ENCODE measurements around the gene MRPL14. TPM values are rescaled to one million over a fixed set of nuclear protein-coding genes. Genes with fewer than 3 reads are reported as not detected.

MRPL14 gene
- total RNA-seq, 1 experiment from 2014 or later, result 58.8 TPM

DNA sequence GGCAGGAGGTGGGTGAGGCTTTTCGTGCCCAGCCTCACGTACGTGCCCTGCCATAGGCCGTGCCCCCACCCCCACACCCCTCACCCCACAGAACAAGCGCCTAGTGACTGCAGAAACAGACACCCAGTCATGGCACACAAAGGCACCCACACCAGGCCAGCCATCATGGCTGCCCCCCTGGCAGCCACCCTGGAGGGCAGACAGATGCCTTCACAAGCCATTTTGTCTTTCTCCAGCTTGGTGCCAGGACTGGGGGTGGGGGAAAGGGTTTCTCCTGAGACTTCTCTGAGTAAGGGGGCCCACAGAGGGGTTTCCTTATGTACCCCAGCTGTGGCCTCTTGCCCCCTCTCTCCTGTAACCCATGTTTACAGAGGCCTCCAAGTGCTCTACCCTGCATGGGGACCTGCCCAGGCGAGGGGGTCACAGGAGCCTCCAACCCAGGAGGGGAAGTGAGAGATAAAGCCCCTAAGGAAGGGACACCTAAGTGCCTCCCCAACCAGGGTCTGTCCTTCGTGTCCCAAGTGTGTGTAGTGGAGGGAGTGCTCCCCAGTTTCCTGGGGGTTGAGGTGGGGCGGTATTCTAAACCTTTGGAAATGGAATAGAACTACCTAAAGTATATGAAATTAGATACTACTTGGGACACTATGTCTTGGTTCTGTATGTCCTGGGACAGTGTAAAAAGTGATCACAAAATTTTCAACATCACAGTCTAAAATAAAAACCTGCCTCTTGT, 49.9 kb downstream of the MRPL14 start:
- Histone ChIP-seq H3K9me3 (replicated peaks) (no peaks in the 10 kb centered on the region), H3K36me3 (no peaks in the 10 kb centered on the region), H3K4me3 (no peak overlapping the region), H3K27ac (no peak overlapping the region), H3K4me1 (peaks cover 8% of the 10 kb centered on the region; the same call in 1 of the 2 replicates), H3K27me3 (no peaks in the 10 kb centered on the region)
- no peak for DNase-seq

- H3K4me1 ChIP-seq, result peaks cover 9% of the 10 kb centered on the region
- H3K27ac ChIP-seq, result no peak overlapping the region
- H3K4me3 ChIP-seq, result no peak overlapping the region
- DNase-seq, result no peak
- no peaks in the 10 kb centered on the region for H3K36me3 ChIP-seq
- no peaks in the 10 kb centered on the region for H3K9me3 ChIP-seq (replicated peaks)
- no peaks in the 10 kb centered on the region for H3K27me3 ChIP-seq
These were observed 50.7 kb downstream of the MRPL14 start for GRCh38 chr6:44076356-44077213.

DNA sequence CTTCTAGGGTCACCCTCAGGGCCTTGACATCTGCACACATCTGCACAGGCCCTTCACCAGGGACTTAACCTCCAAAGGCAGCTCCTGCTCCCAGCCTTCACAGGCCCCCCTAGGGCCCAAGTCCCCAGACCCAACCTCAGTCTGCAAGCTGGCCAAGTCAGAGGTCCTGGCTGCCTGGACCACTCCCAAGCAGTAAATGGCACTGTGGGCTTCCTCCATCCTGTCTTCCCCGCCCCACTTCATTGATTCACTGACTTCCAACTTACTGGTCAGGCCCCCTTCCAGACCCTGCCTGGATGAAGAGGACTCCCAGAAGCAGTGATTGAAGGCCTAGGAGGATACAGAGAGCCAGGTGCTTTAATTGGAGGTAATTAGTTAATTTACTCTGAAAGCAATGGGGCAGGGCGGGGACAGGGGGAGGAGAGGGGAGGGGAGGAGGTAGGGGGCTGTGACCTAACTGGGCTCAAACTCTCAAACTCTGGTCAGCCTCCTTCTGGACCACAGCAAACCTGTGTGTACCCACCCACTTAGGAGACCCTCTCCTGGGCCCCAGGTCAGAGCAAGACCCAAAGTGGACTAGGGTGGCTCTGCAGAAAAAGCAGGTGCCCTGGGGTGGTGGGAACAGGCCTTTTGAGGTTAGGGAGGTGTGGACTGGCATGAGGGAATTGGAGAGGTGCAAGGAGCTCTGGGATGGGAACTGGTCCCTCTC, 51.5 kb downstream of the MRPL14 start:
- H3K4me1 ChIP-seq, result peaks cover 9% of the 10 kb centered on the region
- H3K36me3 ChIP-seq, result no peaks in the 10 kb centered on the region
- no peak overlapping the region for H3K27ac ChIP-seq
- no peaks in the 10 kb centered on the region for H3K27me3 ChIP-seq
- no peak for DNase-seq
- no peaks in the 10 kb centered on the region for H3K9me3 ChIP-seq (replicated peaks)
- H3K4me3 ChIP-seq, result no peak overlapping the region

GRCh38 chr6:44074813-44075646, 52.2 kb downstream of the MRPL14 start:
- H3K9me3 ChIP-seq (replicated peaks), result no peaks in the 10 kb centered on the region
- no peak overlapping the region for H3K4me3 ChIP-seq
- H3K27me3 ChIP-seq, result no peaks in the 10 kb centered on the region
- peaks cover 9% of the 10 kb centered on the region for H3K4me1 ChIP-seq
- H3K36me3 ChIP-seq, result no peaks in the 10 kb centered on the region
- no peak for DNase-seq
- H3K27ac ChIP-seq, result no peak overlapping the region

- no peak overlapping the region for H3K4me3 ChIP-seq
- DNase-seq, result peak; percentile 75 to 92
These were observed 52.8 kb downstream of the MRPL14 start for GRCh38 chr6:44074439-44074812.

DNA sequence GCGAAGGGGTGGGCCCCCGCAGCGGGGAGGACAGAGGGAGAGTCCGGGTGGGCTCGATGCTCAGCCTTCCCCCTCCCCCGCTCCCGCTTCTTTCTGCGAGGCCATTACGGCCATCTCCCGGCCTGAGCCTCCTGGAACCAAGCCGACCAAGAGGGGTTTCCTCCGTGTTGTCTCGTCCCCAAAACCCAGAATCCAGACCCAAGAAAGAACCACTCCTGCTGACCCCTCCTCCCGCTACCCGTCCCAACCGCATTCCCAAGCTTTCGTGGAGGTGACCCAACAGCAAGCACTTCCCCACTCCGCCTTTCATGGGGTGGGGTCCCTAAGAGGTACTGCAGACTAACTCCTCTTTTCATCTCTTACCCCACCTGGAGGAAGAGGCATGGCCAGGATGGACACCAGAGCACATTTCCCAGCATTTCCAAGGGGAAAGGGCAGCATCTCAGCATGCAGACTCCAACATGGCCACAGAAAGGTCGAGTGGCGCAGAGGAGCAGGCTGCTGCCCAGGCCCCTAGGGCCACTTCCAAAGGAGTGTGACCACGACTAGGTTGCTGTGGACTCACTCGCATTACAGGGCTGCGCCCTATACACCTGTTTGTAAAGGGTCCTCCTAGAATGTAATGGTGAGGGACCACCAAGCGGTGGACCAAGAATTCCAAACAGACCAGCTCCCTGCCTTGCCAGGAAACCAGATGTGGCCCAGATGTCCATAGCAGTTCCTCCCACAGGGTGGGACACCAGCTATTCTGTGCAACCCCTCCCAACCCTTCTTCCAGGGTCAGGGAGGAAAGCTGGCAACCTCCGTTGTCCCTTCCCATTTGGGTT, 53.4 kb downstream of the MRPL14 start:
- Histone ChIP-seq H3K27me3 (no peaks in the 10 kb centered on the region), H3K36me3 (no peaks in the 10 kb centered on the region), H3K9me3 (replicated peaks) (no peaks in the 10 kb centered on the region), H3K4me1 (peaks cover 9% of the 10 kb centered on the region), H3K4me3 (peak overlapping the region; percentile 58), H3K27ac (peak overlapping the region; percentile 22; the same call in 1 of the 2 replicates)
- peak; percentile 36 to 56 for DNase-seq

More at GRCh38 chr6:44074439-44074812, 52.8 kb downstream of the MRPL14 start:
- Histone ChIP-seq H3K9me3 (replicated peaks) (no peaks in the 10 kb centered on the region), H3K27ac (no peak overlapping the region), H3K36me3 (no peaks in the 10 kb centered on the region), H3K27me3 (no peaks in the 10 kb centered on the region), H3K4me1 (peaks cover 9% of the 10 kb centered on the region)

- Histone ChIP-seq H3K27me3 (no peaks in the 10 kb centered on the region), H3K4me3 (peak overlapping the region; percentile 58), H3K27ac (peak overlapping the region; percentile 6; the same call in 1 of the 2 replicates), H3K36me3 (no peaks in the 10 kb centered on the region), H3K9me3 (replicated peaks) (no peaks in the 10 kb centered on the region), H3K4me1 (peaks cover 9% of the 10 kb centered on the region)
- DNase-seq, result peak; percentile 91 to 92
These were observed 54.2 kb downstream of the MRPL14 start for GRCh38 chr6:44072959-44073611.

DNA sequence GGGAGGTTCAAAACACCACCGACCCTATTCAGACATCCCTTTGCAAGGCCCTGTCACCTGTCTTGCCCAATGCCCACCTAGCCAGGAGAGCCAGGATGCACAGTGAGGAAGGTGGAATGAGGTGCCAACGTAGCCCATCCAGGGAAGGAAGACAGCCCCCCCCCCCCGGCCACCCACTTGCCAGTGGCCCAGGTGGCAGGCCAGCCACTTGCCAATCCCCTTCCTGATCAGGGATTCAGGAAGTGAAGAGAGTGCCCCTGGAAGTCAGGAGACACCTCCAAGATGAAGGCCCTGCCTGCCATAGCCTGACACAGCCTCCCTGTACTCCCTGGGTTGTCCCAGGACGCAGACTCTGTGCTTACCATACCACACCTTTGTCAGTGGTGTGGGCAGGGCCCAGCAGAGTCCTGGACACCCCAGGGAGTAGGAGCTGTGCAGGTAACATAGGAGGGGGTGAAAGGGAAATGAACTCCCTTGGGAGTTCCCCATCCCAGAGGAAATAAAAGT, 54.7 kb downstream of the MRPL14 start:
- no peak overlapping the region for H3K27ac ChIP-seq
- H3K4me3 ChIP-seq, result peak overlapping the region; percentile 58
- peaks cover 9% of the 10 kb centered on the region for H3K4me1 ChIP-seq
- H3K36me3 ChIP-seq, result no peaks in the 10 kb centered on the region
- no peak for DNase-seq
- H3K27me3 ChIP-seq, result no peaks in the 10 kb centered on the region
- H3K9me3 ChIP-seq (replicated peaks), result no peaks in the 10 kb centered on the region

DNA sequence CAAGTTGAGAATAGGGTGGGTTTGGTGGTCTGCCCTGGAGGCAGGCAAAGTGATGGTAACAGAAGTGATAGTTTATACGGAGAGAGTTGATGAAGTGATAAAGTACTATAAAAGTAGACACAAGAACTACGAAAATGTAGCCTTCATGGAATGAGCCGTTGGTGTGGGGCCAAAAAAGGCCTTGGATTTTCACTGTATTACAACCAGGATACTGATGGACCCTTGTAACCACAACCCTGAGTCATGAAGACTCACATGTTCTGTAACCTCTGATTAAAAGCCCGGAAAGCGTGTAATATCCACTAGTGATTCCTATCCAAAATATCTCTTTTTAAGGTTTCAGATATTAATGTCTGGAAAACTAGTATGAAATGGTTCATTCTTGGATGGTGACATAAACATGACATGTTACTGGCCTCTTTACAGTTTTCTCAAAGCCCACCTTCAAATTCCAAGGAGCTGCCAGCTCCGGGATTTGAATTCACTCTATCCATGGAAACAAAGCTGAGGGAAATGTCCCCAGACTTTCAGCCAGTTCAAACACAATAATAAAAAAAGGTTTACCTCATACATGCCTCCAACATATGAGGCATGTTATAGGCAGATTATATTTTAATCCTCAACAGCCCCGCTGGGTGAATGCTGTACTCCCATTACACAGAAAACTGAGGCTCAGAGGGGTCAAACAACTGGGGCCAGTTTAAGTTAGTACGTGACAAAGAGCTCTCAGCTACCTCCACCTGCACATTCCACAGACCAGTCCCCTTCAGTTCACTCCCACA, 55.4 kb downstream of the MRPL14 start:
- H3K36me3 ChIP-seq, result no peaks in the 10 kb centered on the region
- H3K27me3 ChIP-seq, result no peaks in the 10 kb centered on the region
- DNase-seq, result no peak
- no peak overlapping the region for H3K27ac ChIP-seq
- no peak overlapping the region for H3K4me3 ChIP-seq
- H3K9me3 ChIP-seq (replicated peaks), result no peaks in the 10 kb centered on the region
- H3K4me1 ChIP-seq, result peaks cover 9% of the 10 kb centered on the region

- DNase-seq, result no peak
- Histone ChIP-seq H3K4me1 (peaks cover 11% of the 10 kb centered on the region), H3K9me3 (replicated peaks) (no peaks in the 10 kb centered on the region), H3K27me3 (no peaks in the 10 kb centered on the region), H3K4me3 (no peak overlapping the region), H3K36me3 (no peaks in the 10 kb centered on the region), H3K27ac (no peak overlapping the region)
These were observed 58.5 kb downstream of the MRPL14 start for GRCh38 chr6:44068607-44069296.

DNA sequence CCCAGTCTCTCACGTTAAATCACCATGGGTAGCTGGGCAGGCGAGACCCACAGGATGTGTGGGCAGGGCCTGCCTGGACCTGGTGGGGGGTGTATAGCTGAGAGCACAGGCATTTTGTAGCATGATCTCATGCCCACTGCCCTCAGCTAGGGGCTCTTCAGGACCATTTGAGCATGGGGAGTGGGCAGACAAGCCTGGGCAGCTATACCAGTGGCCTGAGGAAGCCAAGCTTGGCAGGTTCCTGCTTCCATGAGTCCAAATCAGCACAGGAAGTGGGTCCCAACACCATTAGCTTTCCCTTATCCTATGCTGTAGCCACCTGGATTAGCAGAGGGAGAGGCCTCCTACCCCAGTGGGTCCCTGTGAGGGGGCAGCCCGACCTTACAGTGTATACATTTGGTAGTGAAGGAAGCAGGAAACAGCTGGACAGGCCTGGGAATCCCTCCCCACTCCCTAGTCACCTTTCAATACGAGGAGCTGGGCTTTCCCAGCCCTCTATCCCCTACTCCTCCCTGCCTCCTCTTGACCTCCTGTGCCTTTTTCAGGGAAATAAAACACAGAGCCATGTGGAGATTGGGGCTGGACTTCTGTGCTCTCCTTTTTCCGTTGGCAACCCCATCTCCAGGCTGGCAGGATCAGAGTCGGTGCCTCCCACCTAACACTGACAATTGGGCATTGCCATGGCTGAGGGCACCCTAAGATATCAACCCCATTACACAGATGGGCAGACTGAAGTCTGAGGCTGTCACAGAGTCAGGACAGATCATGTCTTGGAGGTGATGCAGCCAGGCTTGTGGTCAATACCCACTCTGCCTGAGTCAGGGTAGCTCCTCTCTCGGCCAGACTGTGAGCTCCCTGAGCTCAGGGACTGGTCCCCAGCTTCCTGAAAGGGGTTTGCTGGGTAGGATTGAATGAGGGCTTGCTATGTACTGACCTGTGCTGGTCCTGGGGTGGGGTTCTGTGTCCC, 59.8 kb downstream of the MRPL14 start:
- H3K4me3 ChIP-seq, result no peak overlapping the region
- no peaks in the 10 kb centered on the region for H3K9me3 ChIP-seq (replicated peaks)
- no peak for DNase-seq
- H3K4me1 ChIP-seq, result peaks cover 7% of the 10 kb centered on the region
- no peak overlapping the region for H3K27ac ChIP-seq
- H3K36me3 ChIP-seq, result no peaks in the 10 kb centered on the region
- H3K27me3 ChIP-seq, result no peaks in the 10 kb centered on the region
